ENCODE data around the gene LYG1. TPM values are rescaled to one million over a fixed set of nuclear protein-coding genes. Genes with fewer than 3 reads are reported as not detected.
A peak's percentile ranks its signal among the peaks of the same experiment; 100 is the strongest.

Gene LYG1
- total and polyA plus RNA-seq, 2 of the 13 experiments (the other 11 are each of a cell fraction or from before 2014, with no cell fraction given) = 1.00 to 2.9 TPM

DNA sequence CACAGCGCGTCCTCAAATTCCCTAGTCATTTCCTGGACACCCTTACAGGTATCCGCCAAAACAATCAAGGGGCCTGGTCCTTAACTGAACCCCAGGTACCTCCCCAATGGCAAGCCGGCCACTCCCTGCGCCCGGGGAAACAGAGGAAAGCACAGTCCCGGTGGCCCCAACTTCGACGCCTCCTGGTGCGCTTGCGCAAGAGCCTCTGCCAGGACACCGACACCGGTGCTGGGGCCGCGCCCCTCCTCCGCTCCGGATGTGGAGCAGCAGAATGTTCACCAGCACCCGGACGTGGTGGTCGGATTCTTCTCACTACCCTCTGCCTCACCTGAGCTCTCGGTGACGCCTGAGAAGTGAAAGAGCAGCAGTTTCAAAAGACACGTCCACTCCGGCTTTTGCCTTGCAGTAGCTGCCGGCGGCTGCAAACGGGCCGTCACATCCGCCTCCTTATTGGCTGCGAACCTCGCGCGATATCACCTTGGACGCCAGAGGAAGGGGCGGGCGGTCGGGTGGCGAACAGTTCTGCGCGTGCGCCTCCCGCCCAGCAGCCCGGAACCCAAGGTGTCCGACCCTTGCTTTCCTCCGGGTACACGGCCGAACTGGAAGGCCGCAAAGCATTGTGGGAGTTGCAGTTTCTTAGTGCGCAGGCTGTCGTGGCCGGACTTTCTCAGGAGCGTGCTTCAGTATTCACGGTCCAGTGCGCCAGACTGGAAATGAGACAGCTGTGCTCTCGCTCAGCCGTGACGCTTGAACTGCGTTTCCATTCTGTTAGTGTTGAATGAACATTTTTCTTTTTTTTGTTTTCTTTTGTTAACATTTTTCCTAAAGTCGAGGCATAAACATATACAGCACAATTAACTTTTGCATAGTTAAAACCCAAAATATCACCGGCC, 35.2 kb upstream of the LYG1 start, which contains the start of gene TXNDC9 (continued):
- TF ChIP-seq NKX3-1 (CRISPR knock-in tag; IDR thresholded peaks at IDR 0.05) = peak; percentile 57
- TF ChIP-seq ZNF761 (CRISPR knock-in tag; conservative IDR thresholded peaks at IDR 0.05) = peak; percentile 88
- TF ChIP-seq HHEX (CRISPR knock-in tag; IDR thresholded peaks at IDR 0.05) = no peak
- no peak for TF ChIP-seq JUNB (CRISPR knock-in tag; IDR thresholded peaks at IDR 0.05; ENCODE audit: borderline replicate concordance)
- TF ChIP-seq SNRNP70 (IDR thresholded peaks at IDR 0.05; ENCODE audit: low read depth, low read length) = no peak
- peak; percentile 31; the same call in 1 of the 2 replicates for TF ChIP-seq THYN1 (CRISPR knock-in tag; IDR thresholded peaks at IDR 0.05; ENCODE audit: borderline replicate concordance, low read depth)
- TF ChIP-seq KLF9 (CRISPR knock-in tag; IDR thresholded peaks at IDR 0.05; ENCODE audit: low read depth) = peak; percentile 93; the same call in 1 of the 2 replicates
- TF ChIP-seq ZNF616 (CRISPR knock-in tag; IDR thresholded peaks at IDR 0.05; ENCODE audit: low read depth) = peak; percentile 17; the same call in 1 of the 2 replicates
- peak; percentile 90 for TF ChIP-seq TBX2 (CRISPR knock-in tag; IDR thresholded peaks at IDR 0.05; ENCODE audit: borderline replicate concordance)
- TF ChIP-seq NR3C1 (CRISPR knock-in tag; IDR thresholded peaks at IDR 0.05) = no peak
- no peak for TF ChIP-seq GTF3A (CRISPR knock-in tag; conservative IDR thresholded peaks at IDR 0.05)
- peak; percentile 90 for TF ChIP-seq ZBED4 (CRISPR knock-in tag; IDR thresholded peaks at IDR 0.05; ENCODE audit: borderline replicate concordance)
- TF ChIP-seq ZNF564 (CRISPR knock-in tag; IDR thresholded peaks at IDR 0.05) = no peak; the same call in 1 of the 2 replicates
- peak; percentile 61 for TF ChIP-seq SIX4 (CRISPR knock-in tag; IDR thresholded peaks at IDR 0.05)
- TF ChIP-seq, protein P1, sequence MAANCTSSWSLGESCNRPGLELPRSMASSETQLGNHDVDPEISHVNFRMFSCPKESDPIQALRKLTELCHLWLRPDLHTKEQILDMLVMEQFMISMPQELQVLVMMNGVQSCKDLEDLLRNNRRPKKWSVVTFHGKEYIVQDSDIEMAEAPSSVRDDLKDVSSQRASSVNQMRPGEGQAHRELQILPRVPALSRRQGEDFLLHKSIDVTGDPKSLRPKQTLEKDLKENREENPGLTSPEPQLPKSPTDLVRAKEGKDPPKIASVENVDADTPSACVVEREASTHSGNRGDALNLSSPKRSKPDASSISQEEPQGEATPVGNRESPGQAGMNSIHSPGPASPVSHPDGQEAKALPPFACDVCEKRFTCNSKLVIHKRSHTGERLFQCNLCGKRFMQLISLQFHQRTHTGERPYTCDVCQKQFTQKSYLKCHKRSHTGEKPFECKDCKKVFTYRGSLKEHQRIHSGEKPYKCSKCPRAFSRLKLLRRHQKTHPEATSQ (CRISPR knock-in tag; IDR thresholded peaks at IDR 0.05; ENCODE audit: borderline replicate concordance) = peak; percentile 21; the same call in 1 of the 2 replicates
- no peak; the same call in 1 of the 2 replicates for TF ChIP-seq DNMT3B (CRISPR knock-in tag; conservative IDR thresholded peaks at IDR 0.05)
- TF ChIP-seq ZNF33B (CRISPR knock-in tag; IDR thresholded peaks at IDR 0.05) = peak; percentile 89; the same call in 1 of the 2 replicates
- TF ChIP-seq TP53 (CRISPR knock-in tag; conservative IDR thresholded peaks at IDR 0.05) = peak; percentile 18; the same call in 1 of the 2 replicates
- TF ChIP-seq NFYC (CRISPR knock-in tag; IDR thresholded peaks at IDR 0.05) = peak; percentile 83
- peak; percentile 91; the same call in 1 of the 2 replicates for TF ChIP-seq KLF13 (CRISPR knock-in tag; IDR thresholded peaks at IDR 0.05)
- TF ChIP-seq ZNF563 (CRISPR knock-in tag; IDR thresholded peaks at IDR 0.05) = peak; percentile 35; the same call in 1 of the 2 replicates
- TF ChIP-seq KDM1A (CRISPR knock-in tag; IDR thresholded peaks at IDR 0.05) = no peak
- TF ChIP-seq, protein P2, sequence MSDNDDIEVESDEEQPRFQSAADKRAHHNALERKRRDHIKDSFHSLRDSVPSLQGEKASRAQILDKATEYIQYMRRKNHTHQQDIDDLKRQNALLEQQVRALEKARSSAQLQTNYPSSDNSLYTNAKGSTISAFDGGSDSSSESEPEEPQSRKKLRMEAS (IDR thresholded peaks at IDR 0.05) = peak; percentile 94
- no peak for TF ChIP-seq NFIC (IDR thresholded peaks at IDR 0.05; ENCODE audit: low read length)
- TF ChIP-seq, protein P3, sequence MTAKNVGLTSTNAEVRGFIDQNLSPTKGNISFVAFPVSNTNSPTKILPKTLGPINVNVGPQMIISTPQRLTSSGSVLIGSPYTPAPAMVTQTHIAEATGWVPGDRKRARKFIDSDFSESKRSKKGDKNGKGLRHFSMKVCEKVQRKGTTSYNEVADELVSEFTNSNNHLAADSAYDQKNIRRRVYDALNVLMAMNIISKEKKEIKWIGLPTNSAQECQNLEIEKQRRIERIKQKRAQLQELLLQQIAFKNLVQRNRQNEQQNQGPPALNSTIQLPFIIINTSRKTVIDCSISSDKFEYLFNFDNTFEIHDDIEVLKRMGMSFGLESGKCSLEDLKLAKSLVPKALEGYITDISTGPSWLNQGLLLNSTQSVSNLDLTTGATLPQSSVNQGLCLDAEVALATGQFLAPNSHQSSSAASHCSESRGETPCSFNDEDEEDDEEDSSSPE (CRISPR knock-in tag; IDR thresholded peaks at IDR 0.05) = peak; percentile 89
